Mesendoderm (in vitro differentiated cells): Measurements from ENCODE around the gene PRLH.
A peak's percentile ranks its signal among the peaks of the same experiment; 100 is the strongest.

ENCODE experiments used
- DNase-seq: peaks from one replicate; pipeline ENCODE4 v3.0.0; 2013
- H2AK5ac ChIP-seq: 2 replicates; pipeline ENCODE4 v1.6.1; 2013; ENCODE audit warnings: low read length, inconsistent platforms
- H2BK120ac ChIP-seq: 2 replicates; pipeline ENCODE4 v1.6.1; 2013; ENCODE audit warnings: low read depth, mild to moderate bottlenecking, low read length, moderate library complexity, mixed read lengths
- H2BK15ac ChIP-seq: replicated peaks from 2 replicates; pipeline ENCODE4 v1.6.1; 2013; ENCODE audit warnings: low read depth, mild to moderate bottlenecking, moderate library complexity
- H2BK5ac ChIP-seq: 2 replicates; pipeline ENCODE4 v1.6.1; 2013; ENCODE audit warnings: low read length, inconsistent platforms
- H3K18ac ChIP-seq: 2 replicates; pipeline ENCODE4 v1.6.1; 2013; ENCODE audit warnings: mild to moderate bottlenecking, low read length, mixed read lengths
- H3K23ac ChIP-seq: one replicate; pipeline ENCODE4 v1.6.1; 2013; ENCODE audit warnings: low read length
- H3K27ac ChIP-seq: 2 replicates; pipeline ENCODE4 v1.5.1; 2013; ENCODE audit warnings: low read depth, mild to moderate bottlenecking, inconsistent platforms, low read length, moderate library complexity
- H3K27me3 ChIP-seq: 2 replicates; pipeline ENCODE4 v1.6.1; 2013; ENCODE audit warnings: low read length, control low read depth, mild to moderate bottlenecking, inconsistent platforms; ENCODE audit not compliant: insufficient read depth, poor library complexity
- H3K36me3 ChIP-seq: 2 replicates; pipeline ENCODE4 v1.6.1; 2013; ENCODE audit warnings: low read length, inconsistent platforms; ENCODE audit not compliant: control insufficient read depth, insufficient read depth
- H3K4ac ChIP-seq: one replicate; pipeline ENCODE4 v1.6.1; 2013; ENCODE audit warnings: low read depth, mild to moderate bottlenecking, low read length, moderate library complexity
- H3K4me1 ChIP-seq: 2 replicates; pipeline ENCODE4 v1.6.1; 2013; ENCODE audit warnings: low read depth, low read length, inconsistent platforms; ENCODE audit not compliant: control insufficient read depth
- H3K4me2 ChIP-seq: 2 replicates; pipeline ENCODE4 v1.6.1; 2013; ENCODE audit warnings: low read length
- H3K4me3 ChIP-seq: 2 replicates; pipeline ENCODE4 v1.5.1; 2013; ENCODE audit warnings: mild to moderate bottlenecking, low read length
- H3K56ac ChIP-seq: one replicate; pipeline ENCODE4 v1.6.1; 2013; ENCODE audit warnings: low read length
- H3K79me1 ChIP-seq: 2 replicates; pipeline ENCODE4 v1.6.1; 2013; ENCODE audit warnings: low read length, inconsistent platforms
- H3K79me2 ChIP-seq: 2 replicates; pipeline ENCODE4 v1.6.1; 2013; ENCODE audit warnings: mild to moderate bottlenecking, low read length; ENCODE audit not compliant: control insufficient read depth, insufficient read depth
- H3K9ac ChIP-seq: 2 replicates; pipeline ENCODE4 v1.6.1; 2013; ENCODE audit warnings: low read length, inconsistent platforms
- H4K5ac ChIP-seq: one replicate; pipeline ENCODE4 v1.6.1; 2013; ENCODE audit warnings: low read length
- H4K8ac ChIP-seq: one replicate; pipeline ENCODE4 v1.6.1; 2013; ENCODE audit warnings: low read depth, mild to moderate bottlenecking, control low read depth, low read length, moderate library complexity
- WGBS: extraction: QIAGEN DNeasy Blood & Tissue Kit; methylation state at CpG from one replicate; pipeline ENCODE4 v1.1.7; 2013; ENCODE audit warnings: low lambda C conversion rate, missing lambda C conversion rate; ENCODE audit not compliant: insufficient coverage; ENCODE audit errors: extremely low coverage; 5-methylcytosine and 5-hydroxymethylcytosine counted together

PRLH gene

DNA sequence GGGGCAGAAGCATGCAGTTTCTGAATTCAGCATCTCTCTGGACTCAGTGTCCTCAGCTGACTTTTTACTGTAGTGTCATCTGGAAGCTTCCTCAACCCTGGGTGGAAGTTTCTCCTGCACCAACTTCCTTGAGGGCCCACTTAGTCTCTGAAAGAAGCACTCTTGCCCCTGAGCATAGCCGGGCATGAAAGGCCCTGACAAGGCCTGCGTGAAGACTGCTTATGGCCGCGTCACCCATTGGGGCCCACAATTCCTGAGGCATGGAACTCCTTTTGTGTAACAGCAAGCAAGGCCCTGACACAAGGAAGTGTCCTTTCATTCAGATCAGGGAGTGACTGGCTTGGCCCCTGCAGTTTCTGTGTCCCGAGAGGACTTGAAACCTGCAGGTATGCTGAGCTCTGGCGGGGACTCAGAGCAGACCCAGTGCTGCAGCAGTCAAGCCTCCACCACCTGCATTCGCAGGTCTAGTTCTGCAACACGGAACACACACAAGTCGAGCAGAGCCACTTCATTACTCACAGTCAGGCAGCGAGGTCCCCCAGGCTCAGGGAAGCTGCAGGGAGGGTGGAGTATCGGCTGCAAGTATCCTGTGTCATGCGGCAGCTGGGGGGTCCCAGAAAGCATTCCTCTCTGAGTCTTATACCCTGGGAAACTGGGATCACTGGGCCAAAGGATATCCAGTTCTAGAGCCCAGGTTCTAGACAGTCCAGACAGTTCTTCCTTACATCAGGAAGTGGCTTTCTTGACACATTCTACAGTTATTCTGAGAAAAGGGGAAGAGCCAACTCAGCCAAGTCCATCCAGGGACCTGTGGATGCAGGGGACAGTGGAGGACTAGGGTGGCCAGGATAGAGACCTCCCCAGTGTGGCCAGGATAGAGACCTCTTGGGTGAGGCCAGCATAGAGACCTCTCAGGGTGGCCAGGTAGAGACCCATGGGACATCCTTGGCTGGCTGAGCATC lies 35.6 kb upstream of the PRLH start:
- Histone ChIP-seq H2BK120ac (no peak overlapping the region), H4K5ac (no peak overlapping the region), H3K4me3 (no peak overlapping the region)

GRCh38 chr2:237532160-237532559 lies 34.2 kb upstream of the PRLH start:
- no peaks in the 10 kb centered on the region for H3K36me3 ChIP-seq
- no peaks in the 10 kb centered on the region for H3K79me2 ChIP-seq
- H4K5ac ChIP-seq: no peak overlapping the region
- no peaks in the 10 kb centered on the region for H3K27me3 ChIP-seq
- no CpG with 5 or more reads among the region's 11 CpGs for WGBS
- H3K18ac ChIP-seq: peak overlapping the region; percentile 12
- peak; percentile 43 for DNase-seq
- H2BK5ac ChIP-seq: peak overlapping the region; percentile 28
- peaks cover 3% of the 10 kb centered on the region for H3K4me1 ChIP-seq
- H3K56ac ChIP-seq: peak overlapping the region; percentile 43
- no peak overlapping the region for H4K8ac ChIP-seq
- no peak overlapping the region for H3K4me3 ChIP-seq
- peak overlapping the region; percentile 18 for H3K4ac ChIP-seq
- H3K4me2 ChIP-seq: no peak overlapping the region
- H3K23ac ChIP-seq: no peak overlapping the region
- H2AK5ac ChIP-seq: no peak overlapping the region
- H2BK15ac ChIP-seq: no peak overlapping the region
- no peak overlapping the region for H2BK120ac ChIP-seq
- no peaks in the 10 kb centered on the region for H3K79me1 ChIP-seq
- H3K27ac ChIP-seq: peak overlapping the region; percentile 47
- H3K9ac ChIP-seq: no peak overlapping the region

More for the DNA sequence above, 35.6 kb upstream of the PRLH start:
- Histone ChIP-seq H3K27me3 (no peaks in the 10 kb centered on the region), H2BK5ac (peak overlapping the region; percentile 7), H3K4ac (no peak overlapping the region), H2BK15ac (no peak overlapping the region), H3K56ac (no peak overlapping the region), H3K36me3 (no peaks in the 10 kb centered on the region), H3K18ac (no peak overlapping the region), H3K4me2 (no peak overlapping the region), H3K79me2 (no peaks in the 10 kb centered on the region), H3K23ac (no peak overlapping the region), H3K27ac (no peak overlapping the region), H3K9ac (no peak overlapping the region), H4K8ac (no peak overlapping the region), H3K4me1 (peaks cover 3% of the 10 kb centered on the region), H2AK5ac (no peak overlapping the region), H3K79me1 (no peaks in the 10 kb centered on the region)
- no peak for DNase-seq
- no CpG with 5 or more reads among the region's 12 CpGs for WGBS

GRCh38 chr2:237533668-237534161 lies 32.7 kb upstream of the PRLH start:
- no peak overlapping the region for H3K27ac ChIP-seq
- WGBS: no CpG with 5 or more reads among the region's 7 CpGs

GRCh38 chr2:237534380-237534779 lies 32.0 kb upstream of the PRLH start:
- Histone ChIP-seq H4K8ac (no peak overlapping the region), H3K27ac (no peak overlapping the region), H3K4me2 (no peak overlapping the region), H3K56ac (no peak overlapping the region), H3K79me2 (no peaks in the 10 kb centered on the region), H3K23ac (no peak overlapping the region), H3K18ac (no peak overlapping the region), H3K4me3 (no peak overlapping the region), H3K4ac (no peak overlapping the region), H2BK5ac (no peak overlapping the region), H3K9ac (no peak overlapping the region), H3K27me3 (no peaks in the 10 kb centered on the region), H3K79me1 (no peaks in the 10 kb centered on the region), H2AK5ac (no peak overlapping the region), H2BK120ac (no peak overlapping the region), H4K5ac (no peak overlapping the region), H3K4me1 (peaks cover 3% of the 10 kb centered on the region), H2BK15ac (no peak overlapping the region), H3K36me3 (no peaks in the 10 kb centered on the region)
- no CpG with 5 or more reads among the region's 1 CpG for WGBS
- no peak for DNase-seq

More at GRCh38 chr2:237533668-237534161, 32.7 kb upstream of the PRLH start:
- Histone ChIP-seq H3K27me3 (no peaks in the 10 kb centered on the region), H4K5ac (no peak overlapping the region), H3K4me3 (no peak overlapping the region), H3K56ac (no peak overlapping the region), H2BK5ac (no peak overlapping the region), H3K18ac (no peak overlapping the region), H3K79me1 (no peaks in the 10 kb centered on the region), H3K4ac (no peak overlapping the region), H2BK120ac (no peak overlapping the region), H2BK15ac (no peak overlapping the region), H3K4me2 (no peak overlapping the region), H3K36me3 (no peaks in the 10 kb centered on the region), H4K8ac (no peak overlapping the region), H3K23ac (no peak overlapping the region), H3K9ac (no peak overlapping the region), H2AK5ac (no peak overlapping the region), H3K4me1 (peaks cover 3% of the 10 kb centered on the region), H3K79me2 (no peaks in the 10 kb centered on the region)
- no peak for DNase-seq

GRCh38 chr2:237535385-237536082 lies 30.8 kb upstream of the PRLH start:
- peaks cover 3% of the 10 kb centered on the region for H3K4me1 ChIP-seq
- H3K27me3 ChIP-seq: no peaks in the 10 kb centered on the region
- H3K18ac ChIP-seq: no peak overlapping the region
- H3K23ac ChIP-seq: no peak overlapping the region
- H3K4ac ChIP-seq: no peak overlapping the region
- H2BK120ac ChIP-seq: no peak overlapping the region
- DNase-seq: no peak
- no peak overlapping the region for H3K4me3 ChIP-seq
- no peak overlapping the region for H2AK5ac ChIP-seq
- no peak overlapping the region for H2BK15ac ChIP-seq
- H3K56ac ChIP-seq: no peak overlapping the region
- H3K79me1 ChIP-seq: no peaks in the 10 kb centered on the region
- H4K8ac ChIP-seq: no peak overlapping the region
- H3K4me2 ChIP-seq: no peak overlapping the region
- H4K5ac ChIP-seq: no peak overlapping the region
- H2BK5ac ChIP-seq: no peak overlapping the region
- H3K79me2 ChIP-seq: no peaks in the 10 kb centered on the region
- WGBS: no CpG with 5 or more reads among the region's 8 CpGs
- H3K36me3 ChIP-seq: no peaks in the 10 kb centered on the region
- no peak overlapping the region for H3K9ac ChIP-seq
- H3K27ac ChIP-seq: no peak overlapping the region
